HG03196 (cell line): ENCODE results near the gene ZNF148.
"Not testable (repeated sequence)": the region's sequence is repeated elsewhere in the genome, so short reads cannot be mapped to it uniquely, and the experiment has no call there.

Experiments used
- ATAC-seq: cut with Tn5 transposase; IDR thresholded peaks from one replicate; pipeline ENCODE4 v1.9.1; 2021; ENCODE audit not compliant: unreplicated experiment

ZNF148 gene

GRCh38 chr3:125375950-125376679 lies 990 bp upstream of the ZNF148 start:
- ATAC-seq, result no peak

- ATAC-seq, result no peak
These were observed 577 bp downstream of the ZNF148 start for GRCh38 chr3:125374501-125374995.

GRCh38 chr3:125367403-125368230 lies 7.5 kb downstream of the ZNF148 start:
- no peak for ATAC-seq

GRCh38 chr3:125366132-125366531 lies 9.0 kb downstream of the ZNF148 start:
- no peak for ATAC-seq

GRCh38 chr3:125359700-125360099 lies 15.4 kb downstream of the ZNF148 start:
- no peak for ATAC-seq

GRCh38 chr3:125358923-125359322 lies 16.2 kb downstream of the ZNF148 start:
- ATAC-seq, result no peak

GRCh38 chr3:125357837-125358236 lies 17.3 kb downstream of the ZNF148 start:
- ATAC-seq, result no peak

- peak; percentile 52 for ATAC-seq
These were observed 18.0 kb downstream of the ZNF148 start for GRCh38 chr3:125357032-125357658.

GRCh38 chr3:125356140-125357026 lies 18.7 kb downstream of the ZNF148 start:
- no peak for ATAC-seq

- ATAC-seq, result no peak
These were observed 21.5 kb downstream of the ZNF148 start for GRCh38 chr3:125353659-125354058.

GRCh38 chr3:125353128-125353527 lies 22.0 kb downstream of the ZNF148 start:
- ATAC-seq, result no peak

- ATAC-seq, result no peak
These were observed 23.2 kb downstream of the ZNF148 start for GRCh38 chr3:125351814-125352456.

- ATAC-seq, result no peak
These were observed 24.0 kb downstream of the ZNF148 start for GRCh38 chr3:125351152-125351551.

GRCh38 chr3:125350597-125350996 lies 24.5 kb downstream of the ZNF148 start:
- ATAC-seq, result no peak

GRCh38 chr3:125349556-125350165 lies 25.5 kb downstream of the ZNF148 start:
- no peak for ATAC-seq

GRCh38 chr3:125349055-125349454 lies 26.1 kb downstream of the ZNF148 start:
- ATAC-seq, result no peak

- ATAC-seq, result not testable (repeated sequence)
These were observed 31.8 kb downstream of the ZNF148 start for GRCh38 chr3:125343367-125343766.

- ATAC-seq, result no peak
These were observed 35.0 kb downstream of the ZNF148 start for GRCh38 chr3:125340121-125340520.

- no peak for ATAC-seq
These were observed 37.6 kb downstream of the ZNF148 start for GRCh38 chr3:125337506-125337905.
